Mesendoderm (in vitro differentiated cells): Measurements from ENCODE around the gene TIMM10.

Experiments
- DNase-seq: peaks from one replicate; pipeline ENCODE4 v3.0.0; 2013
- H2AK5ac ChIP-seq: 2 replicates; pipeline ENCODE4 v1.6.1; 2013; ENCODE audit warnings: low read length, inconsistent platforms
- H2BK120ac ChIP-seq: 2 replicates; pipeline ENCODE4 v1.6.1; 2013; ENCODE audit warnings: low read depth, mild to moderate bottlenecking, low read length, moderate library complexity, mixed read lengths
- H2BK15ac ChIP-seq: replicated peaks from 2 replicates; pipeline ENCODE4 v1.6.1; 2013; ENCODE audit warnings: low read depth, mild to moderate bottlenecking, moderate library complexity
- H2BK5ac ChIP-seq: 2 replicates; pipeline ENCODE4 v1.6.1; 2013; ENCODE audit warnings: low read length, inconsistent platforms
- H3K18ac ChIP-seq: 2 replicates; pipeline ENCODE4 v1.6.1; 2013; ENCODE audit warnings: mild to moderate bottlenecking, low read length, mixed read lengths
- H3K23ac ChIP-seq: one replicate; pipeline ENCODE4 v1.6.1; 2013; ENCODE audit warnings: low read length
- H3K27ac ChIP-seq: 2 replicates; pipeline ENCODE4 v1.5.1; 2013; ENCODE audit warnings: low read depth, mild to moderate bottlenecking, inconsistent platforms, low read length, moderate library complexity
- H3K27me3 ChIP-seq: 2 replicates; pipeline ENCODE4 v1.6.1; 2013; ENCODE audit warnings: low read length, control low read depth, mild to moderate bottlenecking, inconsistent platforms; ENCODE audit not compliant: insufficient read depth, poor library complexity
- H3K36me3 ChIP-seq: 2 replicates; pipeline ENCODE4 v1.6.1; 2013; ENCODE audit warnings: low read length, inconsistent platforms; ENCODE audit not compliant: control insufficient read depth, insufficient read depth
- H3K4ac ChIP-seq: one replicate; pipeline ENCODE4 v1.6.1; 2013; ENCODE audit warnings: low read depth, mild to moderate bottlenecking, low read length, moderate library complexity
- H3K4me1 ChIP-seq: 2 replicates; pipeline ENCODE4 v1.6.1; 2013; ENCODE audit warnings: low read depth, low read length, inconsistent platforms; ENCODE audit not compliant: control insufficient read depth
- H3K4me2 ChIP-seq: 2 replicates; pipeline ENCODE4 v1.6.1; 2013; ENCODE audit warnings: low read length
- H3K4me3 ChIP-seq: 2 replicates; pipeline ENCODE4 v1.5.1; 2013; ENCODE audit warnings: mild to moderate bottlenecking, low read length
- H3K56ac ChIP-seq: one replicate; pipeline ENCODE4 v1.6.1; 2013; ENCODE audit warnings: low read length
- H3K79me1 ChIP-seq: 2 replicates; pipeline ENCODE4 v1.6.1; 2013; ENCODE audit warnings: low read length, inconsistent platforms
- H3K79me2 ChIP-seq: 2 replicates; pipeline ENCODE4 v1.6.1; 2013; ENCODE audit warnings: mild to moderate bottlenecking, low read length; ENCODE audit not compliant: control insufficient read depth, insufficient read depth
- H3K9ac ChIP-seq: 2 replicates; pipeline ENCODE4 v1.6.1; 2013; ENCODE audit warnings: low read length, inconsistent platforms
- H4K5ac ChIP-seq: one replicate; pipeline ENCODE4 v1.6.1; 2013; ENCODE audit warnings: low read length
- H4K8ac ChIP-seq: one replicate; pipeline ENCODE4 v1.6.1; 2013; ENCODE audit warnings: low read depth, mild to moderate bottlenecking, control low read depth, low read length, moderate library complexity
- WGBS: extraction: QIAGEN DNeasy Blood & Tissue Kit; methylation state at CpG from one replicate; pipeline ENCODE4 v1.1.7; 2013; ENCODE audit warnings: low lambda C conversion rate, missing lambda C conversion rate; ENCODE audit not compliant: insufficient coverage; ENCODE audit errors: extremely low coverage; 5-methylcytosine and 5-hydroxymethylcytosine counted together

Gene TIMM10

DNA sequence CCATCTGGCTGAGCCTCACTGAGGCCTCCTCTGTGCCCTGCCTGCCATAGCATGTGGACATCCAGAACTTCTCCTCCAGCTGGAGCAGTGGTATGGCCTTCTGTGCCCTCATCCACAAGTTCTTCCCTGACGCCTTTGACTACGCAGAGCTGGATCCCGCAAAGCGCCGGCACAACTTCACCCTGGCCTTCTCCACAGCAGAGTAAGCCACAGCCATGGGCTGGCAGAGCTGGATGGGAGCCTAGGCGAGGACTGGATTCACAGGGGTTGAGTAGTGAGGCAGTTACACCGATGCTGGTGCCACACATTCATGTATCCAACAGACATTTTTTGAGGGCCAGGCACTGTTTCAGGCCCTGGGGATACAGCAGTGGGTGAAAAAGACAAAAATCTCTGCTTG is 15.9 kb upstream of the TIMM10 start:
- H3K79me1 ChIP-seq, result no peaks in the 10 kb centered on the region
- H3K56ac ChIP-seq, result no peak overlapping the region
- no peak overlapping the region for H3K4me3 ChIP-seq
- no peak overlapping the region for H3K4ac ChIP-seq
- H3K18ac ChIP-seq, result no peak overlapping the region
- no peak overlapping the region for H2BK120ac ChIP-seq
- H4K8ac ChIP-seq, result no peak overlapping the region
- H2BK15ac ChIP-seq, result no peak overlapping the region
- H3K23ac ChIP-seq, result no peak overlapping the region
- peaks cover 8% of the 10 kb centered on the region for H3K4me1 ChIP-seq
- no peaks in the 10 kb centered on the region for H3K27me3 ChIP-seq
- H3K79me2 ChIP-seq, result no peaks in the 10 kb centered on the region
- DNase-seq, result no peak
- H3K36me3 ChIP-seq, result no peaks in the 10 kb centered on the region
- no peak overlapping the region for H2BK5ac ChIP-seq
- no peak overlapping the region for H3K4me2 ChIP-seq
- no peak overlapping the region for H4K5ac ChIP-seq
- H3K9ac ChIP-seq, result no peak overlapping the region
- WGBS, result no CpG with 5 or more reads among the region's 7 CpGs
- H2AK5ac ChIP-seq, result no peak overlapping the region
- H3K27ac ChIP-seq, result no peak overlapping the region

DNA sequence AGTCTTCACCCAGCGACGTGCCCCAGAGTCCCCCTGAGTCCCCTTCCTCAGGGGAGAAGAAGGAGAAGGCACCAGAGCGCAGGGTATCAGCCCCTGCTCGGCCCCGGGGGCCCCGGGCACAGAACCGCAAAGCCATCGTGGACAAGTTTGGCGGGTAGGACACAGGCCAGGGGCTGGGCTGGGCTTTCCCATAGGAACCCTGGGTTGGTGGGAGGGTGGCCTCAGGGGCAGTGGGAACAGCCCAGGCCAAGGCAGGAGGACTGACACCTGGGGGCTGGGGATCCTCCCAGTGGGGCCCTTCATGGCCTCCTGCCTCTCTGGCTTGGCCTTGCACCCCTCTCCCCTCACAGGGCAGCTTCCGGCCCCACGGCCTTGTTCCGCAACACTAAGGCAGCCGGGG is 15.3 kb upstream of the TIMM10 start:
- no peak overlapping the region for H3K56ac ChIP-seq

DNA sequence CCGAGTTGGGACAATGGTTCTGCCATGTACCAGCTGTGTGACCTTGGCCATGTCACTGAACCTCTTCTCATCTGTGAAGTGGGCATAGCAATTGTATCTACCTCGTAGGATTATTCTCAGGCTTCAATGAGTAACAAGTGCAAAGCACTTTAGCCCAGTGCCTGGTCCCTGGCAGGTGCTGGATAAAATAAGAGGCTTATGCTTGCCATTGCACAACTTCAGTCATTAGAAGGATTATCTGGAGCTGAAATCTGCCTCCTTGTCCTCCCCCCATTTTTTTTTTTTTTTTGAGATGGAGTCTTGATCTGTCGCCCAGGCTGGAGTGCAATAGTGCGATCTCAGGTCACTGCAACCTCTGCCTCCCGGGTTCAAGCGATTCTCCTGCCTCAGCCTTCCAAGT is 14.0 kb upstream of the TIMM10 start:
- no peaks in the 10 kb centered on the region for H3K79me1 ChIP-seq
- no peak overlapping the region for H4K8ac ChIP-seq

More for the DNA sequence above, 15.3 kb upstream of the TIMM10 start:
- Histone ChIP-seq H3K4ac (no peak overlapping the region), H3K23ac (no peak overlapping the region), H4K5ac (no peak overlapping the region), H3K18ac (no peak overlapping the region), H2BK120ac (no peak overlapping the region), H2BK5ac (no peak overlapping the region), H3K4me3 (no peak overlapping the region), H3K4me2 (no peak overlapping the region), H4K8ac (no peak overlapping the region), H3K79me1 (no peaks in the 10 kb centered on the region), H3K9ac (no peak overlapping the region), H2AK5ac (no peak overlapping the region), H3K27ac (no peak overlapping the region), H3K27me3 (no peaks in the 10 kb centered on the region), H2BK15ac (no peak overlapping the region), H3K36me3 (no peaks in the 10 kb centered on the region), H3K79me2 (no peaks in the 10 kb centered on the region), H3K4me1 (peaks cover 8% of the 10 kb centered on the region)
- no peak for DNase-seq
- WGBS, result no CpG with 5 or more reads among the region's 13 CpGs

DNA sequence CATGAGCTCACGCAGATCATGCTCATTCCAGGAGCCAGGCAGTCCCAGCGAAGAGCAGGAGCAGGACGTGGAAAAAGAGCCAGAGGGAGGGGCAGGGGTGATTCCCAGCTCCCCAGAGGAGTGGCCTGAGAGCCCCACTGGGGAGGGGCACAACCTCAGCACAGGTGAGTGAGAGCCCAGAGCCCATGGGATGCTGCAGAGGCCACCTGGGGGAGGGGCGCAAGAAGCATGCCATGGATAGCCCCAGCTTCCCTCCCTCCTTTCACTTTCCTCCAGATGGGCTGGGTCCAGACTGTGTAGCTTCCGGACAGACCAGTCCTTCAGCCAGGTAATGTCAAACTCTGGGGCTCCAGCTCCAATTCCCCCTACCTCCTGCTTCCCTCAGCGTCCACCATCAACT is 13.0 kb upstream of the TIMM10 start:
- H3K36me3 ChIP-seq, result no peaks in the 10 kb centered on the region
- no peaks in the 10 kb centered on the region for H3K79me2 ChIP-seq
- no peak overlapping the region for H2BK120ac ChIP-seq
- DNase-seq, result no peak
- H2AK5ac ChIP-seq, result no peak overlapping the region
- no peak overlapping the region for H3K27ac ChIP-seq
- no peak overlapping the region for H4K8ac ChIP-seq
- H3K27me3 ChIP-seq, result no peaks in the 10 kb centered on the region
- H4K5ac ChIP-seq, result no peak overlapping the region
- H3K79me1 ChIP-seq, result no peaks in the 10 kb centered on the region
- no peak overlapping the region for H2BK15ac ChIP-seq
- H3K18ac ChIP-seq, result no peak overlapping the region
- H3K4me3 ChIP-seq, result no peak overlapping the region
- no peak overlapping the region for H3K56ac ChIP-seq
- H3K4ac ChIP-seq, result no peak overlapping the region
- peaks cover 8% of the 10 kb centered on the region for H3K4me1 ChIP-seq
- H2BK5ac ChIP-seq, result no peak overlapping the region
- no peak overlapping the region for H3K9ac ChIP-seq
- no peak overlapping the region for H3K4me2 ChIP-seq
- WGBS, result no CpG with 5 or more reads among the region's 6 CpGs
- H3K23ac ChIP-seq, result no peak overlapping the region

More for the DNA sequence above, 14.0 kb upstream of the TIMM10 start:
- Histone ChIP-seq H3K4me2 (no peak overlapping the region), H3K27me3 (no peaks in the 10 kb centered on the region), H2BK5ac (no peak overlapping the region), H3K56ac (no peak overlapping the region), H3K36me3 (no peaks in the 10 kb centered on the region), H3K79me2 (no peaks in the 10 kb centered on the region), H3K27ac (no peak overlapping the region), H3K4ac (no peak overlapping the region), H3K18ac (no peak overlapping the region), H3K4me1 (peaks cover 8% of the 10 kb centered on the region), H2BK120ac (no peak overlapping the region), H3K9ac (no peak overlapping the region), H2BK15ac (no peak overlapping the region), H3K4me3 (no peak overlapping the region), H2AK5ac (no peak overlapping the region), H3K23ac (no peak overlapping the region), H4K5ac (no peak overlapping the region)
- no CpG with 5 or more reads among the region's 6 CpGs for whole genome bisulfite sequencing
- DNase-seq, result no peak

DNA sequence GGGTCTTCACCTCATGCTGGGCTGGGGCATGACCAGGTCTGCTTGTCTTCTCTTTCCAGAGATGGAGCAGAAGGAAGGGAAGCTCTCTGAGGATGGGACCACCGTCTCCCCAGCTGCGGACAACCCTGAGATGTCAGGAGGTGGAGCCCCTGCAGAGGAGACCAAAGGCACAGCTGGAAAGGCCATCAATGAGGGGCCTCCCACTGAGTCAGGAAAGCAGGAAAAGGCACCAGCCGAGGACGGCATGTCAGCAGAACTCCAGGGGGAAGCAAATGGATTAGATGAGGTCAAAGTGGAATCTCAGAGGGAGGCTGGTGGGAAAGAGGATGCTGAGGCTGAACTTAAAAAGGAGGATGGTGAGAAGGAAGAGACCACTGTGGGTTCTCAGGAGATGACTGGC is 12.0 kb upstream of the TIMM10 start:
- no peak for DNase-seq
- WGBS, result no CpG with 5 or more reads among the region's 4 CpGs

DNA sequence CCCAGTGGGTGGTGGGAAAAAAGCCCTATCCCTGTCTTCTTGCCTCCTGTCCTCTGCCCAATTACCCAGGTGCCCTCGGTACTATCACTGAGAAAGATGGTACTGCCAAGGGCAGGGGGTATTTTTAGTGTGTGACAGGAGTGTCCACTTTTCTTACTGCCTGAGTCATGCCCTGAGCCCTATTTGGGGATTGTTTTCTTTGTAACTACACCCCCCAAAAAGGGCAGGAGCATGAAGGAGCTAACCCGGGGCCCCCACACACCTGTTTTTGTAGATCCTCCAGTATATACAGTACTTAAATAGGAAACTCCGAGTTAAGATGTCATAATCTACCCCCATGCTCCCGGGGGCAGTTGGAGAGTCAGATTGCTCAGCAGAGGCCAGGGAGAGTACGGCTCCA is 10.6 kb upstream of the TIMM10 start:
- H3K4me3 ChIP-seq, result no peak overlapping the region
- H3K36me3 ChIP-seq, result no peaks in the 10 kb centered on the region
- H3K27ac ChIP-seq, result no peak overlapping the region
- H2BK5ac ChIP-seq, result no peak overlapping the region
- H3K79me1 ChIP-seq, result no peaks in the 10 kb centered on the region
- no peaks in the 10 kb centered on the region for H3K27me3 ChIP-seq
- H3K4ac ChIP-seq, result no peak overlapping the region
- peaks cover 3% of the 10 kb centered on the region for H3K4me1 ChIP-seq
- H3K9ac ChIP-seq, result no peak overlapping the region
- H3K56ac ChIP-seq, result no peak overlapping the region
- no peak overlapping the region for H4K5ac ChIP-seq
- H4K8ac ChIP-seq, result no peak overlapping the region
- H2BK120ac ChIP-seq, result no peak overlapping the region
- no peak for DNase-seq
- no peak overlapping the region for H3K23ac ChIP-seq
- no peak overlapping the region for H3K4me2 ChIP-seq
- H3K79me2 ChIP-seq, result no peaks in the 10 kb centered on the region
- H3K18ac ChIP-seq, result no peak overlapping the region
- no peak overlapping the region for H2AK5ac ChIP-seq
- H2BK15ac ChIP-seq, result no peak overlapping the region
- no CpG with 5 or more reads among the region's 5 CpGs for WGBS

More for the DNA sequence above, 12.0 kb upstream of the TIMM10 start:
- Histone ChIP-seq H3K4ac (no peak overlapping the region), H2AK5ac (no peak overlapping the region), H3K4me1 (peaks cover 6% of the 10 kb centered on the region), H3K18ac (no peak overlapping the region), H3K36me3 (no peaks in the 10 kb centered on the region), H3K4me3 (no peak overlapping the region), H3K4me2 (no peak overlapping the region), H4K8ac (no peak overlapping the region), H3K79me2 (no peaks in the 10 kb centered on the region), H2BK5ac (no peak overlapping the region), H2BK120ac (no peak overlapping the region), H3K56ac (no peak overlapping the region), H3K23ac (no peak overlapping the region), H3K9ac (no peak overlapping the region), H3K27ac (no peak overlapping the region), H4K5ac (no peak overlapping the region), H3K79me1 (no peaks in the 10 kb centered on the region), H2BK15ac (no peak overlapping the region), H3K27me3 (no peaks in the 10 kb centered on the region)
